ENCODE results near the gene GPR179. TPM values are rescaled to one million over a fixed set of nuclear protein-coding genes. Genes with fewer than 3 reads are reported as not detected.

GPR179 gene
- total and polyA plus RNA-seq, 9 donors: 0.02 to 0.15 (median 0.10) TPM; not detected in 1

DNA sequence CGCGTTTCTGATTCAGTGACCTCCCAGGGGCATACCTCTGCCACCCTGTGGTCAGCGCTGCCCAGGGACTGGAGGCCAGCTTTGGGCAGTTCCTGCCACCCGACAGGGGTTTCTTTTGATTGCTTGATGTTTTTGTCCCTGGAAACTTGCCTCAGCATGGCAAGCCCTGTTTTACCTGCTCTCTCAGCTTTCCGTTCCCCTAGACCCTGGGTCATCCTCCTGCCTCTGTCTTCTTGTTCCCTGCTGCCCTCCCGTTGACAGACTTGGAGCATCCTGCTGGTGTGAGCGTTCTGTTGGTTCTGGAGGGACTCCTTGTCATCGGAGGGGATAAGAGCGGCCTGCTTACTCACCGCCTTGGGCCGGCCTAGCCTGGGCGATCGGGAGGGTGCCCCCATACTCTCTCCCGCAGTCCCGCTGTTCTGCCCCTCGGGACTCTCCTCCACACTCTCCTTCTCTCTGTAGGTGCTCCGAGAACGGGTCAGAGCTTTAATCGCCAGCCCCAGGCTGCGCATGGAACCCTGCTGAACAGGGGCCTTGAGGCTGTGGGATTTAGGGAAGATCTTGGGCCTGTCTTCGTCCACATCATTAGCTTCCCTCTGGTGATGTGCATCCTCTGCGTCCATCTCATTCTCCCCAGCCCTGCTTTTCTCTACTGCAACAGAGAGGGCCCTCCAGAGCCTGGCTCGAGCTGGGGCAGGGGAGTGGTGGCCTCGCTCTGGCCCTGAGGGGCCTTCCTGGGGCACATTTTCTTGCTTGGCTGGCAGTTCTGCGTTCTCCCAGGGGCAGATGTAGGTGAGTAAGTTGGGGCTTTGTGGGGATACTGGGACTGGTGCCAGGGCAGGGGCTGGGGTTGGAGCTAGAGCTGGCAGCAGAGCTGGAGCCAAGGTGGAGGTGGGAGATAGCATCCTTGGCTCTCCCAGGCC, 13.7 kb downstream of the GPR179 start:
- DNase-seq: no peak
- Histone ChIP-seq H3K4me1 (ENCODE audit: insufficient read depth) (no peaks in the 10 kb centered on the region), H3K27ac (no peak overlapping the region), H3K36me3 (no peaks in the 10 kb centered on the region), H3K27me3 (no peaks in the 10 kb centered on the region), H3K9me3 (no peaks in the 10 kb centered on the region), H3K4me3 (no peak overlapping the region)
- 81 to 82% (median 82%) methylated on average over 25 of the region's 25 CpGs for WGBS, 3 donors
- intact Hi-C loops (cut with DNase I): no loop called here
- TF ChIP-seq EP300 (IDR thresholded peaks at IDR 0.05) (no peak), POLR2A (IDR thresholded peaks at IDR 0.05) (no peak)
- TF ChIP-seq, protein P1, sequence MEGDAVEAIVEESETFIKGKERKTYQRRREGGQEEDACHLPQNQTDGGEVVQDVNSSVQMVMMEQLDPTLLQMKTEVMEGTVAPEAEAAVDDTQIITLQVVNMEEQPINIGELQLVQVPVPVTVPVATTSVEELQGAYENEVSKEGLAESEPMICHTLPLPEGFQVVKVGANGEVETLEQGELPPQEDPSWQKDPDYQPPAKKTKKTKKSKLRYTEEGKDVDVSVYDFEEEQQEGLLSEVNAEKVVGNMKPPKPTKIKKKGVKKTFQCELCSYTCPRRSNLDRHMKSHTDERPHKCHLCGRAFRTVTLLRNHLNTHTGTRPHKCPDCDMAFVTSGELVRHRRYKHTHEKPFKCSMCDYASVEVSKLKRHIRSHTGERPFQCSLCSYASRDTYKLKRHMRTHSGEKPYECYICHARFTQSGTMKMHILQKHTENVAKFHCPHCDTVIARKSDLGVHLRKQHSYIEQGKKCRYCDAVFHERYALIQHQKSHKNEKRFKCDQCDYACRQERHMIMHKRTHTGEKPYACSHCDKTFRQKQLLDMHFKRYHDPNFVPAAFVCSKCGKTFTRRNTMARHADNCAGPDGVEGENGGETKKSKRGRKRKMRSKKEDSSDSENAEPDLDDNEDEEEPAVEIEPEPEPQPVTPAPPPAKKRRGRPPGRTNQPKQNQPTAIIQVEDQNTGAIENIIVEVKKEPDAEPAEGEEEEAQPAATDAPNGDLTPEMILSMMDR (IDR thresholded peaks at IDR 0.05): no peak

DNA sequence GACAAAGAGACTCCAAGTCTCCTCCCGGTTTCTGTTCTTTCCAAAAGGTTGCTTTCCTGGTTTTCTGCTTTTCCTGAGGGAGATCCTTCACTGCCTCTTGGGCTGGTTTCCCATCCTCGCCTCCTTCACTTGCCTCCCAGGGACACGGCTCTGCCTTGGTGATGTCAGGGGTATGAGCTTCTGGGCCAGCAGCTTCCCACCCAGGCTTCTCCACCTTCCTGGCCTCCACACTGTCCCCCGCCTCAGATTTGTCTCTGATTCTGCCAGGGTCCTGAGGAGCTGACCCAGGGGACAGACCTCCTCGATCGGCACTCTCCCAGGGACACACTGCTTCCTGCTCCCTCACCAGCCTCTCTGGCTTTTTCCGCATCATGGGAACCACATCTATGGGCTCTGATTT, 14.5 kb downstream of the GPR179 start:
- WGBS, 3 donors: 70 to 75% (median 73%) methylated on average over 7 of the region's 7 CpGs
- no peak for DNase-seq
- no peaks in the 10 kb centered on the region for H3K36me3 ChIP-seq
- no peak overlapping the region for H3K27ac ChIP-seq
- no peak overlapping the region for H3K4me3 ChIP-seq
- no peaks in the 10 kb centered on the region for H3K9me3 ChIP-seq
- TF ChIP-seq, protein P1 (IDR thresholded peaks at IDR 0.05): no peak
- TF ChIP-seq POLR2A (IDR thresholded peaks at IDR 0.05) (no peak), EP300 (IDR thresholded peaks at IDR 0.05) (no peak)
- intact Hi-C loops (cut with DNase I): no loop called here
- H3K4me1 ChIP-seq (ENCODE audit: insufficient read depth): no peaks in the 10 kb centered on the region
- H3K27me3 ChIP-seq: no peaks in the 10 kb centered on the region

DNA sequence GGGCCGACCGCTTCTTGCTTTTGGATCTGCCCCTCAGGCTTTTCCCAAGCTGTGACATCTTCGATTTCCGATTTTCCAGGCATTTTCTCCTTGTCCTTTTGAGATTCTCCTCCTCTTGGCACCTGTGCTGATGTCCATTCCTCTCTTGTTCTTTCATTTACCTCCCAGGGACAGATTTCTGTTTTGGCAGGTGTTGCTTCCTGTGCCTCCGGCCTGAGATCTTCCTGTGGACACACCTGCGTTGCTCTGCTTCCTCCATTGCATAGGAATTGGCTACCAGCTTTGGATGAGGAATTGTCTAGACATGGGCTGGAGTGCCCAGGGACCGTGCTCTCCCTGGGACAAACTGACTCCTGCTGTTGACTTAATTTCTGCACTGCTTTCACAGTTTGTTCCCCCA, 15.1 kb downstream of the GPR179 start:
- Histone ChIP-seq H3K4me3 (no peak overlapping the region), H3K27me3 (no peaks in the 10 kb centered on the region), H3K27ac (no peak overlapping the region), H3K9me3 (no peaks in the 10 kb centered on the region), H3K4me1 (ENCODE audit: insufficient read depth) (no peaks in the 10 kb centered on the region), H3K36me3 (no peaks in the 10 kb centered on the region)
- TF ChIP-seq EP300 (IDR thresholded peaks at IDR 0.05) (no peak), POLR2A (IDR thresholded peaks at IDR 0.05) (no peak)
- intact Hi-C loops (cut with DNase I): no loop called here
- 71 to 78% (median 72%) methylated on average over 7 of the region's 7 CpGs for WGBS, 3 donors
- no peak for DNase-seq

DNA sequence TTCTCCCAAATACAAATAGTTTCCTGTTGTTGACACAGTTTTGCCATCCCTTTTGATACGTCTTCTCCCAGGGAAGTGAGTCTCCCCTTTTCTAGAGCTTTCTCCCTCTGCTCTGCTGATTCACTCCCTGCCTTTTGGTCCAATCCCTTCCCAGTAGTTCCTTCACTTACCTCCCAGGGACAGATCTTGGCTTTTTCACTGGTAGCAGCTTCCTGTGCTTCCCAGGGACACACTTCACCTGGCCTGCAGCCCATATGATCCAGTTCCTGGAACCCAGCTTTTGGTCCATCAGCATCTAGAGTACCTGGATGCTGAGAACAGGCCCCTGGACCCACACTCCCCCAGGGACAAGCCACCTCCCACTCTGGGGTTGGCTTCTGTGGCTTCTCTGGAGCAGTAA, 15.8 kb downstream of the GPR179 start:
- no peak overlapping the region for H3K4me3 ChIP-seq
- 21 to 40% (median 33%) methylated on average over 1 of the region's 1 CpG for WGBS, 3 donors
- intact Hi-C loops (cut with DNase I): no loop called here
- no peaks in the 10 kb centered on the region for H3K27me3 ChIP-seq
- no peaks in the 10 kb centered on the region for H3K4me1 ChIP-seq (ENCODE audit: insufficient read depth)
- H3K27ac ChIP-seq: no peak overlapping the region
- DNase-seq: no peak
- no peaks in the 10 kb centered on the region for H3K36me3 ChIP-seq
- TF ChIP-seq EP300 (IDR thresholded peaks at IDR 0.05) (no peak), POLR2A (IDR thresholded peaks at IDR 0.05) (no peak)
- TF ChIP-seq, protein P1 (IDR thresholded peaks at IDR 0.05): no peak
- no peaks in the 10 kb centered on the region for H3K9me3 ChIP-seq

All from ovary (tissue), 9 donors.